Measurements from ENCODE around the gene PTPN5. TPM values are rescaled to one million over a fixed set of nuclear protein-coding genes. Genes with fewer than 3 reads are reported as not detected.

PTPN5 gene
- total RNA-seq, 2 experiments from 2014 or later, result not detected

- TF ChIP-seq, protein P1, sequence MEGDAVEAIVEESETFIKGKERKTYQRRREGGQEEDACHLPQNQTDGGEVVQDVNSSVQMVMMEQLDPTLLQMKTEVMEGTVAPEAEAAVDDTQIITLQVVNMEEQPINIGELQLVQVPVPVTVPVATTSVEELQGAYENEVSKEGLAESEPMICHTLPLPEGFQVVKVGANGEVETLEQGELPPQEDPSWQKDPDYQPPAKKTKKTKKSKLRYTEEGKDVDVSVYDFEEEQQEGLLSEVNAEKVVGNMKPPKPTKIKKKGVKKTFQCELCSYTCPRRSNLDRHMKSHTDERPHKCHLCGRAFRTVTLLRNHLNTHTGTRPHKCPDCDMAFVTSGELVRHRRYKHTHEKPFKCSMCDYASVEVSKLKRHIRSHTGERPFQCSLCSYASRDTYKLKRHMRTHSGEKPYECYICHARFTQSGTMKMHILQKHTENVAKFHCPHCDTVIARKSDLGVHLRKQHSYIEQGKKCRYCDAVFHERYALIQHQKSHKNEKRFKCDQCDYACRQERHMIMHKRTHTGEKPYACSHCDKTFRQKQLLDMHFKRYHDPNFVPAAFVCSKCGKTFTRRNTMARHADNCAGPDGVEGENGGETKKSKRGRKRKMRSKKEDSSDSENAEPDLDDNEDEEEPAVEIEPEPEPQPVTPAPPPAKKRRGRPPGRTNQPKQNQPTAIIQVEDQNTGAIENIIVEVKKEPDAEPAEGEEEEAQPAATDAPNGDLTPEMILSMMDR (IDR thresholded peaks at IDR 0.05), result no peak
- Mint-ChIP-seq H3K4me1 (ENCODE audit: low read depth) (peaks cover 8% of the 10 kb centered on the region), H3K9me3 (no peaks in the 10 kb centered on the region), H3K27ac (no peak overlapping the region), H3K27me3 (peaks cover 3% of the 10 kb centered on the region), H3K4me3 (no peak overlapping the region), H3K36me3 (ENCODE audit: low read depth) (no peaks in the 10 kb centered on the region)
- ChIA-PET POLR2A (no interaction called here), CTCF (interaction anchor here (0.7 to 9.7 kb wide), 3 partner anchors 16 to 74 kb away, joined by 4 to 106 read pairs (median 7); no protein-coding TSS in a partner anchor)
- DNase-seq (no peak), ATAC-seq (no peak)
- intact Hi-C loops (cut with micrococcal nuclease), result no loop called here
These were observed 11.3 kb downstream of the PTPN5 start for GRCh38 chr11:18780329-18780728.

DNA sequence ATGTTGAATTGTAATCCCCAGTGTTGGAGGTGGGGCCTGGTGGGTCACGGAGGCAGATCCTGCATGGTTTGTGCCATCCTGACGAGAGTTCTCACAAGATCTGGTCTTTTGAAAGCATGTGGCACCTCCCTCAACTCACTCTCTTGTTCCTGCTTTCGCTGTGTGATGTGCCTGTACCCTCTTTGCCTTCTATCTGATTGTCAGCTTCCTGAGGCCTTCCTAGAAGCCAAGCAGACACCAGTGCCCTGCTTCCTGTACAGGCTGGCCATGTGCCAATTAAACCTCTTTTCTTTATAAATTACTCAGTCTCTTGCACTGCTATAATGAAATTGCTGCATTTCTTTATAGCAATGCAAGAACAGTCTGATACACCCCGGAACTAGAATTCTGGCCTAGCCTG lies 13.1 kb downstream of the PTPN5 start:
- no peak overlapping the region for H3K4me3 Mint-ChIP-seq
- peak overlapping the region; percentile 71 for H3K27ac Mint-ChIP-seq
- ATAC-seq (peak; percentile 60), DNase-seq (peak; percentile 35)
- H3K4me1 Mint-ChIP-seq (ENCODE audit: low read depth), result peaks cover 8% of the 10 kb centered on the region
- H3K9me3 Mint-ChIP-seq, result no peaks in the 10 kb centered on the region
- intact Hi-C loops (cut with micrococcal nuclease), result no loop called here
- TF ChIP-seq, protein P1 (IDR thresholded peaks at IDR 0.05), result no peak
- ChIA-PET POLR2A (no interaction called here), CTCF (interaction anchor here (0.9 to 9.7 kb wide), 4 partner anchors 14 to 76 kb away, joined by 3 to 106 read pairs (median 31); no protein-coding TSS in a partner anchor)
- no peaks in the 10 kb centered on the region for H3K27me3 Mint-ChIP-seq
- no peaks in the 10 kb centered on the region for H3K36me3 Mint-ChIP-seq (ENCODE audit: low read depth)

DNA sequence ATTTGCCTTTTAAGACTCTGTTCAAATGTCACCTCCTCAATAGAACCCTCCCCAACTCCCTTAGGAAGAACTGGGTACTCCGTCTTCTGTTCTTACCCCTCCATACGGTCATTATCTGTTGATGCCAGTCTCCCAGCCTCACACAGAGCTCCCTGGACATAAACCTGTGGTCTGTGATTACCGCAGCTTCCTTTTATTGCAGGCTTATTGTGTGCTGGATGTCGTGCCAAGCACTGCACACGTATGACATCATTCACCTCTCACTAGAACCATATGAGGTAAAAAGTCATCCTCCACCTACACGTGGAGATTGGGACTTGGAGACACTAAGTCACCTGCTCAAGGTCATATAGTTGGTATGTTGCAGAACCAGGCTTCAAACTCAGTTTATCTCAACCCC lies 15.3 kb downstream of the PTPN5 start:
- TF ChIP-seq, protein P1 (IDR thresholded peaks at IDR 0.05), result no peak
- Mint-ChIP-seq H3K27ac (no peak overlapping the region), H3K9me3 (no peaks in the 10 kb centered on the region), H3K36me3 (ENCODE audit: low read depth) (no peaks in the 10 kb centered on the region), H3K4me1 (ENCODE audit: low read depth) (peaks cover 8% of the 10 kb centered on the region), H3K27me3 (peaks cover under 1% of the 10 kb centered on the region), H3K4me3 (no peak overlapping the region)
- no peak for DNase-seq
- POLR2A ChIA-PET, result no interaction called here
- ATAC-seq, result peak; percentile 21
- CTCF ChIA-PET, result interaction anchor here (0.8 to 9.7 kb wide), 9 partner anchors 12 to 446 kb away, joined by 3 to 106 read pairs (median 8); no protein-coding TSS in a partner anchor
- intact Hi-C loops (cut with micrococcal nuclease), result no loop called here

- Mint-ChIP-seq H3K27me3 (peaks cover 3% of the 10 kb centered on the region), H3K4me1 (ENCODE audit: low read depth) (peaks cover 8% of the 10 kb centered on the region), H3K9me3 (no peaks in the 10 kb centered on the region), H3K27ac (no peak overlapping the region), H3K36me3 (ENCODE audit: low read depth) (no peaks in the 10 kb centered on the region), H3K4me3 (no peak overlapping the region)
- intact Hi-C loops (cut with micrococcal nuclease), result no loop called here
- TF ChIP-seq, protein P1 (IDR thresholded peaks at IDR 0.05), result peak; percentile 81
- CTCF ChIA-PET, result interaction anchor here (0.8 to 9.7 kb wide), 22 partner anchors 8 to 670 kb away, joined by 3 to 106 read pairs (median 4); partner anchors contain the start of gene SAAL1
- DNase-seq, result peak; percentile 89
- POLR2A ChIA-PET, result no interaction called here
- peak; percentile 74 for ATAC-seq
These were observed 15.9 kb downstream of the PTPN5 start for GRCh38 chr11:18775492-18776292.

GRCh38 chr11:18774801-18775200 lies 16.8 kb downstream of the PTPN5 start:
- no peak for DNase-seq
- Mint-ChIP-seq H3K27me3 (peaks cover 3% of the 10 kb centered on the region), H3K27ac (no peak overlapping the region), H3K9me3 (no peaks in the 10 kb centered on the region), H3K36me3 (ENCODE audit: low read depth) (no peaks in the 10 kb centered on the region), H3K4me1 (ENCODE audit: low read depth) (peaks cover 12% of the 10 kb centered on the region), H3K4me3 (no peak overlapping the region)
- TF ChIP-seq, protein P1 (IDR thresholded peaks at IDR 0.05), result no peak
- CTCF ChIA-PET, result interaction anchor here (0.7 to 9.7 kb wide), 20 partner anchors 9 to 669 kb away, joined by 3 to 106 read pairs (median 4); partner anchors contain the start of gene SAAL1
- no peak for ATAC-seq
- intact Hi-C loops (cut with micrococcal nuclease), result no loop called here
- POLR2A ChIA-PET, result no interaction called here

Measured in activated CD8-positive, alpha-beta T cell treated with anti-CD3 and anti-CD28 coated beads for 36 hours (primary cell).